Measurements from ENCODE around the gene USP47. TPM values are rescaled to one million over a fixed set of nuclear protein-coding genes. Genes with fewer than 3 reads are reported as not detected.

Gene USP47
- total RNA-seq, 4 donors from 2014 or later = 84.4 to 222 (median 97.6) TPM

DNA sequence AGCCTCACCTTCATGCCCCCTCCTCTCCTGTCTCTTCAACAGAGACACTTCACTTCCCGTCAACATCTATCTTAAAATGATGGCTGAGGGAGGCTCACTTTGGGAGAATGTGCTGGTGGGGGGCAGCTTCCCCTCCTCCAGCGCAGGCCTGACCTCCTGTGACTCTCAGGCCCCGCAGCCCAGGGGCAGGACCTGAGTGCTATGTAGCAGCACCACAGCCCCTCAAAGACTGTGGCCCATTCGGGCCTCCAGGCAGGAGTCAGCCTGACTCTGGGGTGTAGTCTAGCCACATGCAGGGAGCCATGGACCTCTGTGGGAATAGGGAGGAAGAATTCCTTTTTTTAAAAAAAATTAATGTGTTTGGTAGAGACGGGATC lies 123.0 kb downstream of the USP47 start:
- Histone ChIP-seq H3K36me3 (no peaks in the 10 kb centered on the region), H3K27ac (no peak overlapping the region), H3K4me3 (no peak overlapping the region), H3K9me3 (no peaks in the 10 kb centered on the region), H3K4me1 (no peaks in the 10 kb centered on the region), H3K27me3 (no peaks in the 10 kb centered on the region)
- TF ChIP-seq, protein P1, sequence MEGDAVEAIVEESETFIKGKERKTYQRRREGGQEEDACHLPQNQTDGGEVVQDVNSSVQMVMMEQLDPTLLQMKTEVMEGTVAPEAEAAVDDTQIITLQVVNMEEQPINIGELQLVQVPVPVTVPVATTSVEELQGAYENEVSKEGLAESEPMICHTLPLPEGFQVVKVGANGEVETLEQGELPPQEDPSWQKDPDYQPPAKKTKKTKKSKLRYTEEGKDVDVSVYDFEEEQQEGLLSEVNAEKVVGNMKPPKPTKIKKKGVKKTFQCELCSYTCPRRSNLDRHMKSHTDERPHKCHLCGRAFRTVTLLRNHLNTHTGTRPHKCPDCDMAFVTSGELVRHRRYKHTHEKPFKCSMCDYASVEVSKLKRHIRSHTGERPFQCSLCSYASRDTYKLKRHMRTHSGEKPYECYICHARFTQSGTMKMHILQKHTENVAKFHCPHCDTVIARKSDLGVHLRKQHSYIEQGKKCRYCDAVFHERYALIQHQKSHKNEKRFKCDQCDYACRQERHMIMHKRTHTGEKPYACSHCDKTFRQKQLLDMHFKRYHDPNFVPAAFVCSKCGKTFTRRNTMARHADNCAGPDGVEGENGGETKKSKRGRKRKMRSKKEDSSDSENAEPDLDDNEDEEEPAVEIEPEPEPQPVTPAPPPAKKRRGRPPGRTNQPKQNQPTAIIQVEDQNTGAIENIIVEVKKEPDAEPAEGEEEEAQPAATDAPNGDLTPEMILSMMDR (IDR thresholded peaks at IDR 0.05 in 4 of 5, conservative IDR thresholded peaks at IDR 0.05 in 1 of 5) = no peak
- TF ChIP-seq POLR2A (IDR thresholded peaks at IDR 0.05) = no peak
- in situ Hi-C loops (cut with MboI; ENCODE audit: low sequenced_read_pairs in 4 of 4) (no loop called here), intact Hi-C loops (cut with DNase I; ENCODE audit: low total_unique reads) (loop anchor here (2.0 to 5.0 kb wide), 2 partner anchors 78 to 166 kb away; no protein-coding TSS in a partner anchor)
- ATAC-seq (no peak), DNase-seq (no peak)

DNA sequence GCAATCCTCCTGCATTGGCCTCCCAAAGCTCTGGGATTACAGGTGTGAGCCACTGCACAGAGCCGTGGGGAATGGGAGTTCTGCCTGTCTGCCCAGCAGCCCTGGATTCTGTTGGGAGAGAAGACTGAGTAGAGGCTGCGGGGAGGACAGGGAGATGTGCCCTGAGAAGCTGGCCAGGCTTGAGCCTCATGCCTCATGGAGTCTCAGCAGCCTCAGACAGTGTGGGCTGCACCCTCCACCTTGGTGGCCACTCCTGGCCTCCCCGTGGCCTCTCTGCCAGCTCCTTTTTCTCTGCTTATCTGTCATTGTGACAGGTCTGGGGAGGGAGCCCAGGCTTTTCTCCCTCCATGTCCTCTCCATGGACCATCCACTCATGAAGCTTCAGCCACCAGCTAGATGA lies 123.4 kb downstream of the USP47 start:
- no peak overlapping the region for H3K27ac ChIP-seq

DNA sequence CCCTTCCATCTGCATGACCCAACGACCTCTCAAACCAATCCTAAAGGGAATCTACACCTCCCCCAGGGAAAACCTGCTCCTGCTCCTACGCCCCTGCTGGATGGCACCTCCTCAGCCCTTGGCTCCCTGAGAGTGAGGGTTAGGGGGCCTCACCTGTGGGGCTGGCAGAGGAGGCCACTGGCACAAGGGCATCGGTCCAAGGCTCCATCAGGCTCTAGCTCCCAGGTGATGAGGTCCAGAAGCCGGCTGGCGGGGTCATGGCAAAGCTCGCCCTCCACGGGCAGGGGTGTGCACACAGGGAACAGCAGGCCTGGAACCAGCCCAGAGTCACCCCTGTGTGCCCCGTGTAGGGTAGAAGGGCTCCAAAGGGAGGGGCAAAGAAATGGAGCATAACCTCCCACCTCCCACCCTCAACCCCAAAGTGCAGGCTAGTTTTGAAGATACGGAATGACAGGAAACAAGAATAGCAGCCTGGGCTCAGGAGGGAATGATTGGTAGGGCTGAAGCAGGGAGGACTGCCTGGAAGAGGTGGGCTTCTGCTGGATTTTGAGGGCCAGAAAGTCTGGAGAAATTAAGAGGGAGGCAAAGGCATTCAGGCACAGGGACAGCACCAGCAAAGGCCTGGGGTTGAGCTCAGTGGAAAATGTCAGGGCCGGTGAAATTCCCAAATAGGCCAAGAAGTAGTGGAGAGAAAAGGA lies 124.0 kb downstream of the USP47 start:
- Histone ChIP-seq H3K9me3 (no peaks in the 10 kb centered on the region), H3K4me1 (no peaks in the 10 kb centered on the region), H3K4me3 (no peak overlapping the region), H3K27me3 (no peaks in the 10 kb centered on the region), H3K27ac (no peak overlapping the region), H3K36me3 (no peaks in the 10 kb centered on the region)
- no peak for DNase-seq
- ATAC-seq = no peak
- in situ Hi-C loops (cut with MboI; ENCODE audit: low sequenced_read_pairs in 4 of 4) = no loop called here
- intact Hi-C loops (cut with DNase I; ENCODE audit: low total_unique reads) = loop anchor here (2.0 to 5.0 kb wide), 2 partner anchors 76 to 167 kb away; no protein-coding TSS in a partner anchor
- TF ChIP-seq, protein P1 (IDR thresholded peaks at IDR 0.05 in 4 of 5, conservative IDR thresholded peaks at IDR 0.05 in 1 of 5) = no peak
- no peak for TF ChIP-seq POLR2A (IDR thresholded peaks at IDR 0.05)

More for the DNA sequence above, 123.4 kb downstream of the USP47 start:
- no peaks in the 10 kb centered on the region for H3K27me3 ChIP-seq
- no peaks in the 10 kb centered on the region for H3K36me3 ChIP-seq
- in situ Hi-C loops (cut with MboI; ENCODE audit: low sequenced_read_pairs in 4 of 4) (no loop called here), intact Hi-C loops (cut with DNase I; ENCODE audit: low total_unique reads) (loop anchor here (2.0 to 5.0 kb wide), 2 partner anchors 77 to 166 kb away; no protein-coding TSS in a partner anchor)
- no peaks in the 10 kb centered on the region for H3K9me3 ChIP-seq
- no peak for TF ChIP-seq POLR2A (IDR thresholded peaks at IDR 0.05)
- TF ChIP-seq, protein P1 (IDR thresholded peaks at IDR 0.05 in 4 of 5, conservative IDR thresholded peaks at IDR 0.05 in 1 of 5) = no peak
- no peaks in the 10 kb centered on the region for H3K4me1 ChIP-seq
- DNase-seq (no peak), ATAC-seq (no peak)
- no peak overlapping the region for H3K4me3 ChIP-seq

DNA sequence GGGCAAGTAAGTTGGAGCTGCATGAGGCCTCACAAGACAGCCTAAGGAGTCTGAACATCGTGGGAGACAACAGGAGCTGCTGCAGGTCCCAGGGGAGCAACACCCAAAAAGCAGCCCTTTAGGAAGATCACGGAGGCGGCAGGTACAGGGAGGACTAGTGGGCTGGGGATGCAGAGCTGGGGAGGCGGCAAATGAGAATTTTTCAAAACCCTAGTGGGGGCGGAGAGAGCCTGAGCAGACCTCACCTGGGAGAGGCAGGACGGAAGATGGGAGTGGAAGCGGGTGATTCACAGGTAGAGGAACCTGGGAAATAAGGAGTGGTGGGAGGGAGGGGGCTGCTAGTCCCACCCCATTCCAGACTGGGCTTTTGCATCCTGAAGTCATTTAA lies 124.6 kb downstream of the USP47 start:
- intact Hi-C loops (cut with DNase I; ENCODE audit: low total_unique reads) = loop anchor here (5.0 kb wide), 1 partner anchor 76 kb away; no protein-coding TSS in a partner anchor
- Histone ChIP-seq H3K4me3 (no peak overlapping the region), H3K9me3 (no peaks in the 10 kb centered on the region), H3K27me3 (no peaks in the 10 kb centered on the region), H3K4me1 (no peaks in the 10 kb centered on the region), H3K36me3 (no peaks in the 10 kb centered on the region), H3K27ac (no peak overlapping the region)
- in situ Hi-C loops (cut with MboI; ENCODE audit: low sequenced_read_pairs in 4 of 4) = no loop called here
- TF ChIP-seq POLR2A (IDR thresholded peaks at IDR 0.05) = no peak
- TF ChIP-seq, protein P1 (IDR thresholded peaks at IDR 0.05 in 4 of 5, conservative IDR thresholded peaks at IDR 0.05 in 1 of 5) = no peak
- ATAC-seq = no peak
- DNase-seq = no peak

Measured in gastrocnemius medialis (tissue), 4 donors.